Thoracic aorta (tissue), 2 donors: Measurements from ENCODE around the gene HLF. TPM values are rescaled to one million over a fixed set of nuclear protein-coding genes. Genes with fewer than 3 reads are reported as not detected.

Experiments used
- ATAC-seq: fragments of 150-250 bp; one replicate; pipeline ENCODE4 v1.8.0; 2017; ENCODE audit warnings: low read depth; ENCODE audit not compliant: insufficient number of reproducible peaks, low FRiP score
- DNase-seq: peaks from one replicate; pipeline ENCODE4 v3.0.0-alpha.2; 2020; ENCODE audit warnings: low spot score
- H3K27ac ChIP-seq, 2 donors: fragments of 200-600 bp; sonication (generic); 1 replicate in 1 of 2; 2 replicates in 1 of 2; pipeline ENCODE4 v1.5.1; 2016; ENCODE audit warnings: mild to moderate bottlenecking in 2 of 2, moderate library complexity in 2 of 2
- H3K27me3 ChIP-seq: fragments of 200-600 bp; sonication (generic); replicated peaks from 2 replicates; pipeline ENCODE4 v1.6.0; 2016; ENCODE audit warnings: mild to moderate bottlenecking; ENCODE audit not compliant: insufficient read depth
- H3K36me3 ChIP-seq: fragments of 200-600 bp; sonication (generic); one replicate; pipeline ENCODE4 v1.5.1; 2016
- H3K4me1 ChIP-seq, 2 donors: fragments of 200-600 bp; sonication (generic); 1 replicate in 1 of 2; 2 replicates in 1 of 2; pipeline versions ENCODE4 v1.5.1 to v1.6.0; 2016; ENCODE audit warnings: low read depth in 2 of 2, mild to moderate bottlenecking in 1 of 2; ENCODE audit not compliant: control insufficient read depth in 1 of 2
- H3K4me3 ChIP-seq: fragments of 200-600 bp; sonication (generic); 2 replicates; pipeline ENCODE4 v1.5.1; 2016; ENCODE audit warnings: mild to moderate bottlenecking
- H3K9me3 ChIP-seq: fragments of 200-600 bp; sonication (generic); 2 replicates; pipeline ENCODE4 v1.5.1; 2016
- total RNA-seq, 2 donors: library from RNA; depleted of rRNA; stranded (reverse); fragments of >200 nt; gene quantifications; one replicate each; pipeline versions ENCODE4 v1.1.0 to v1.2.3, GENCODE V29; 2016
- TF ChIP-seq, protein P1 (sequence below): fragments of 200-600 bp; sonication (generic); IDR thresholded peaks from one replicate; pipeline ENCODE4 v1.5.1; 2019; ENCODE audit warnings: antibody characterized with exemption

HLF gene
- total RNA-seq, 2 donors from 2014 or later, result 10.2 to 12.5 TPM

DNA sequence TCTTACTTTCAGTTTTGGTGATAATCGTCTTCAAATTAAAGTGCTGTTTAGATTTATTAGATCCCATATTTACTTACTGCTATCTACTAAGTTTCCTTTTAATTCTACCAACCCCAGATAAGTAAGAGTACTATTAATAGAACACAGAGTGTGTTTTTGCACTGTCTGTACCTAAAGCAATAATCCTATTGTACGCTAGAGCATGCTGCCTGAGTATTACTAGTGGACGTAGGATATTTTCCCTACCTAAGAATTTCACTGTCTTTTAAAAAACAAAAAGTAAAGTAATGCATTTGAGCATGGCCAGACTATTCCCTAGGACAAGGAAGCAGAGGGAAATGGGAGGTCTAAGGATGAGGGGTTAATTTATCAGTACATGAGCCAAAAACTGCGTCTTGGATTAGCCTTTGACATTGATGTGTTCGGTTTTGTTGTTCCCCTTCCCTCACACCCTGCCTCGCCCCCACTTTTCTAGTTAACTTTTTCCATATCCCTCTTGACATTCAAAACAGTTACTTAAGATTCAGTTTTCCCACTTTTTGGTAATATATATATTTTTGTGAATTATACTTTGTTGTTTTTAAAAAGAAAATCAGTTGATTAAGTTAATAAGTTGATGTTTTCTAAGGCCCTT lies 56.8 kb downstream of the HLF start:
- ATAC-seq (no peak), DNase-seq (no peak)
- peaks cover 0 to 15% of the 10 kb centered on the region in 2 donors for H3K4me1 ChIP-seq
- TF ChIP-seq, protein P1, sequence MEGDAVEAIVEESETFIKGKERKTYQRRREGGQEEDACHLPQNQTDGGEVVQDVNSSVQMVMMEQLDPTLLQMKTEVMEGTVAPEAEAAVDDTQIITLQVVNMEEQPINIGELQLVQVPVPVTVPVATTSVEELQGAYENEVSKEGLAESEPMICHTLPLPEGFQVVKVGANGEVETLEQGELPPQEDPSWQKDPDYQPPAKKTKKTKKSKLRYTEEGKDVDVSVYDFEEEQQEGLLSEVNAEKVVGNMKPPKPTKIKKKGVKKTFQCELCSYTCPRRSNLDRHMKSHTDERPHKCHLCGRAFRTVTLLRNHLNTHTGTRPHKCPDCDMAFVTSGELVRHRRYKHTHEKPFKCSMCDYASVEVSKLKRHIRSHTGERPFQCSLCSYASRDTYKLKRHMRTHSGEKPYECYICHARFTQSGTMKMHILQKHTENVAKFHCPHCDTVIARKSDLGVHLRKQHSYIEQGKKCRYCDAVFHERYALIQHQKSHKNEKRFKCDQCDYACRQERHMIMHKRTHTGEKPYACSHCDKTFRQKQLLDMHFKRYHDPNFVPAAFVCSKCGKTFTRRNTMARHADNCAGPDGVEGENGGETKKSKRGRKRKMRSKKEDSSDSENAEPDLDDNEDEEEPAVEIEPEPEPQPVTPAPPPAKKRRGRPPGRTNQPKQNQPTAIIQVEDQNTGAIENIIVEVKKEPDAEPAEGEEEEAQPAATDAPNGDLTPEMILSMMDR, result no peak
- no peaks in the 10 kb centered on the region for H3K27me3 ChIP-seq
- H3K36me3 ChIP-seq, result peaks cover 7% of the 10 kb centered on the region
- H3K27ac ChIP-seq, result peak overlapping the region; percentile 58 to 61
- no peaks in the 10 kb centered on the region for H3K9me3 ChIP-seq
- H3K4me3 ChIP-seq, result no peak overlapping the region

DNA sequence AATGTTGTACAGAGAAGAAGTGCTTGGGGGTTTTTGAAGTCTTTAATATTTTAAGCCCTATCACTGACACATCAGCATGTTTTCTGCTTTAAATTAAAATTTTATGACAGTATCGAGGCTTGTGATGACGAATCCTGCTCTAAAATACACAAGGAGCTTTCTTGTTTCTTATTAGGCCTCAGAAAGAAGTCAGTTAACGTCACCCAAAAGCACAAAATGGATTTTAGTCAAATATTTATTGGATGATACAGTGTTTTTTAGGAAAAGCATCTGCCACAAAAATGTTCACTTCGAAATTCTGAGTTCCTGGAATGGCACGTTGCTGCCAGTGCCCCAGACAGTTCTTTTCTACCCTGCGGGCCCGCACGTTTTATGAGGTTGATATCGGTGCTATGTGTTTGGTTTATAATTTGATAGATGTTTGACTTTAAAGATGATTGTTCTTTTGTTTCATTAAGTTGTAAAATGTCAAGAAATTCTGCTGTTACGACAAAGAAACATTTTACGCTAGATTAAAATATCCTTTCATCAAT lies 57.8 kb downstream of the HLF start:
- Histone ChIP-seq H3K27ac (no peak overlapping the region), H3K9me3 (no peaks in the 10 kb centered on the region), H3K36me3 (peaks cover 6% of the 10 kb centered on the region), H3K27me3 (no peaks in the 10 kb centered on the region), H3K4me3 (no peak overlapping the region), H3K4me1 (peaks cover 0 to 15% of the 10 kb centered on the region in 2 donors)
- TF ChIP-seq, protein P1, result no peak
- DNase-seq (no peak), ATAC-seq (no peak)

DNA sequence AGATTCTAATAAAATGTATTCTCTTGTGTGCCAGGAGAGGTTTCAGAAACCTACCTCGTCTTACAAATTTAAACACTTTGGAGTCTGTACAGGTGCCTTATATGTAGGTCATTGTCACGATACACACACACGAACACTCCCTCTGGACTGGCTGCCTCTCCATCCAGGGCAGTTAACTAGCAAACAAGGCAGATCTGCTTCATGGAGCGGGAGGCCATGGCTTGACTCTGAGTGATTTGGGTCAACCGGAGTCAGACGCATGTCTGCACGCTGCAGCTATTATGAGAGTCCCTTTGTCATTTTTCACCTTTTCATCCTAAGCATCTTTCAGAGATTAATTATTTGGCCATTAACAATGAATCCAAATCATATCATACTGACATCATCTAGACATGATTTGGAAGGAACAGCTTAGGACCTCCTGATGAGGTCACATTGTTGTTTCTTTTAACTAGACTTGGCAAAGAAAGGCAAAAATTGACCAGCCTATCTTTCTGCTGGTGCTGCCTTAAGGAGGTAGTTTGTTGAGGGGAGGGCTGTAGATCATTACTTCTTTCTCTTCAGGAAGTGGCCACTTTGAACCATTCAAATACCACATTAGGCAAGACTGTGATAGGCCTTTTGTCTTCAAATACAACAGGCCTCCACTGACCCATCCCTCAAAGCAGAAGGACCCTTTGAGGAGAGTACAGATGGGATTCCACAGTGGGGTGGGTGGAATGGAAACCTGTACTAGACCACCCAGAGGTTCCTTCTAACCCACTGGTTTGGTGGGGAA lies 58.9 kb downstream of the HLF start:
- DNase-seq, result no peak
- Histone ChIP-seq H3K4me3 (no peak overlapping the region), H3K36me3 (no peaks in the 10 kb centered on the region), H3K4me1 (peaks cover 0 to 15% of the 10 kb centered on the region in 2 donors), H3K27ac (no peak overlapping the region), H3K27me3 (no peaks in the 10 kb centered on the region), H3K9me3 (no peaks in the 10 kb centered on the region)
- ATAC-seq, result no peak
- TF ChIP-seq, protein P1, result no peak

DNA sequence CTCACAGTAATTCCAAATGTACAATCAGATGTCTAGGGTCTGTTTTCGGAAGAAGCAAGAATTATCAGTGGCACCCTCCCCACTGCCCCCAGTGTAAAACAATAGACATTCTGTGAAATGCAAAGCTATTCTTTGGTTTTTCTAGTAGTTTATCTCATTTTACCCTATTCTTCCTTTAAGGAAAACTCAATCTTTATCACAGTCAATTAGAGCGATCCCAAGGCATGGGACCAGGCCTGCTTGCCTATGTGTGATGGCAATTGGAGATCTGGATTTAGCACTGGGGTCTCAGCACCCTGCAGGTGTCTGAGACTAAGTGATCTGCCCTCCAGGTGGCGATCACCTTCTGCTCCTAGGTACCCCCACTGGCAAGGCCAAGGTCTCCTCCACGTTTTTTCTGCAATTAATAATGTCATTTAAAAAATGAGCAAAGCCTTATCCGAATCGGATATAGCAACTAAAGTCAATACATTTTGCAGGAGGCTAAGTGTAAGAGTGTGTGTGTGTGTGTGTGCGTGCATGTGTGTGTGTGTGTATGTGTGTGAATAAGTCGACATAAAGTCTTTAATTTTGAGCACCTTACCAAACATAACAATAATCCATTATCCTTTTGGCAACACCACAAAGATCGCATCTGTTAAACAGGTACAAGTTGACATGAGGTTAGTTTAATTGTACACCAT lies 59.7 kb downstream of the HLF start:
- Histone ChIP-seq H3K27me3 (no peaks in the 10 kb centered on the region), H3K4me3 (no peak overlapping the region), H3K9me3 (no peaks in the 10 kb centered on the region), H3K4me1 (peaks cover 0 to 15% of the 10 kb centered on the region in 2 donors), H3K36me3 (no peaks in the 10 kb centered on the region), H3K27ac (no peak overlapping the region)
- TF ChIP-seq, protein P1, result no peak
- no peak for DNase-seq
- no peak for ATAC-seq

GRCh38 chr17:55325406-55325805 lies 60.6 kb downstream of the HLF start:
- Histone ChIP-seq H3K36me3 (no peaks in the 10 kb centered on the region), H3K4me1 (peaks cover 0 to 8% of the 10 kb centered on the region in 2 donors), H3K27ac (no peak overlapping the region), H3K9me3 (no peaks in the 10 kb centered on the region), H3K4me3 (no peak overlapping the region), H3K27me3 (no peaks in the 10 kb centered on the region)
- DNase-seq (no peak), ATAC-seq (no peak)
- TF ChIP-seq, protein P1, result no peak
